Measurements from ENCODE around the gene TMEM98.
A peak's percentile ranks its signal among the peaks of the same experiment; 100 is the strongest.

The TMEM98 gene

DNA sequence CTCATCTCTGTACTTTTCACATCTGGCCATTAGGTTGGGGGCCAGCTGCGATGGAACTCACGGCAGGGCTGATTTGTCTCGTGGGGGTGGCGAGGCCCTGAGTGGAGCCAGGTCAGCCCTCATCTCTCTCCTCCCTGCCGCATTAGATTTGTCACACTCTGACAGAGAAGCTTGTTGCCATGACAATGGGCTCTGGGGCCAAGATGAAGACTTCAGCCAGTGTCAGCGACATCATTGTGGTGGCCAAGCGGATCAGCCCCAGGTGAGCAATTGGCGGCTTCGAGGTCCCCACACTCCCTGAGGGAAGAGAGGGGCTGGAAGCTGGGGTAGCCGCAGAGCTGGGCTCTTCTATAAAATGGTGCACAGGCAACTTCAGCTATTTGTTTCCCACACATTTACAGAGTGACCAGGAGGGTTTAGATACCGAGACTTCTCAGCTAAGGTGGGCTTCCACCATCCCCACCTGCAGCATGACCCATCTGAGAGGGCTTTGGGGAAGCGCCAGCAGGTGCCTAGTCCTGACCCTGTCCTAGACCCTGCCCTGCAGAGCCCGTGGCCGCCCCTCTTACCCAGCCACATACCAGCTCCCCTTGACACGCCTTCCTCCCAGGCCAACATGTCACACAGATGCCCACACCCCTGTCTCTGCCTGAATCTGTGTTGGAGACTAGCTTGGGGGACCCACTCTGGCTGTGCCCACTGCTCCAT is 8.4 kb downstream of the TMEM98 start:
- ATAC-seq (ENCODE audit: insufficient read depth, low read depth) (no peak), DNase-seq (no peak)
- Histone ChIP-seq H3K36me3 (ENCODE audit: insufficient read depth, low read length) (no peaks in the 10 kb centered on the region), H2AFZ (ENCODE audit: low read depth, low read length) (no peak overlapping the region), H3K4me3 (ENCODE audit: low read depth in 1 of 2, low read length in 2 of 2) (no peak overlapping the region), H3K27ac (ENCODE audit: low read length) (no peak overlapping the region), H4K20me1 (ENCODE audit: insufficient read depth, low read length) (no peaks in the 10 kb centered on the region), H3K4me1 (ENCODE audit: insufficient read depth, low read length) (no peaks in the 10 kb centered on the region), H3K9me3 (ENCODE audit: insufficient read depth, low read length, severe bottlenecking) (no peaks in the 10 kb centered on the region), H3K9ac (ENCODE audit: low read depth, low read length) (no peak overlapping the region), H3K4me2 (ENCODE audit: insufficient read depth, low read length) (no peak overlapping the region), H3K27me3 (ENCODE audit: insufficient read depth, low read length, poor library complexity) (peaks cover 7% of the 10 kb centered on the region), H3K79me2 (ENCODE audit: insufficient read depth, low read length) (no peaks in the 10 kb centered on the region)
- TF ChIP-seq, protein P1, sequence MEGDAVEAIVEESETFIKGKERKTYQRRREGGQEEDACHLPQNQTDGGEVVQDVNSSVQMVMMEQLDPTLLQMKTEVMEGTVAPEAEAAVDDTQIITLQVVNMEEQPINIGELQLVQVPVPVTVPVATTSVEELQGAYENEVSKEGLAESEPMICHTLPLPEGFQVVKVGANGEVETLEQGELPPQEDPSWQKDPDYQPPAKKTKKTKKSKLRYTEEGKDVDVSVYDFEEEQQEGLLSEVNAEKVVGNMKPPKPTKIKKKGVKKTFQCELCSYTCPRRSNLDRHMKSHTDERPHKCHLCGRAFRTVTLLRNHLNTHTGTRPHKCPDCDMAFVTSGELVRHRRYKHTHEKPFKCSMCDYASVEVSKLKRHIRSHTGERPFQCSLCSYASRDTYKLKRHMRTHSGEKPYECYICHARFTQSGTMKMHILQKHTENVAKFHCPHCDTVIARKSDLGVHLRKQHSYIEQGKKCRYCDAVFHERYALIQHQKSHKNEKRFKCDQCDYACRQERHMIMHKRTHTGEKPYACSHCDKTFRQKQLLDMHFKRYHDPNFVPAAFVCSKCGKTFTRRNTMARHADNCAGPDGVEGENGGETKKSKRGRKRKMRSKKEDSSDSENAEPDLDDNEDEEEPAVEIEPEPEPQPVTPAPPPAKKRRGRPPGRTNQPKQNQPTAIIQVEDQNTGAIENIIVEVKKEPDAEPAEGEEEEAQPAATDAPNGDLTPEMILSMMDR (IDR thresholded peaks at IDR 0.05; ENCODE audit: borderline replicate concordance, extremely low read depth, low read length, poor library complexity, severe bottlenecking) = no peak
- no peak for TF ChIP-seq EZH2 (IDR thresholded peaks at IDR 0.05; ENCODE audit: borderline replicate concordance, low read depth, low read length, severe bottlenecking)

DNA sequence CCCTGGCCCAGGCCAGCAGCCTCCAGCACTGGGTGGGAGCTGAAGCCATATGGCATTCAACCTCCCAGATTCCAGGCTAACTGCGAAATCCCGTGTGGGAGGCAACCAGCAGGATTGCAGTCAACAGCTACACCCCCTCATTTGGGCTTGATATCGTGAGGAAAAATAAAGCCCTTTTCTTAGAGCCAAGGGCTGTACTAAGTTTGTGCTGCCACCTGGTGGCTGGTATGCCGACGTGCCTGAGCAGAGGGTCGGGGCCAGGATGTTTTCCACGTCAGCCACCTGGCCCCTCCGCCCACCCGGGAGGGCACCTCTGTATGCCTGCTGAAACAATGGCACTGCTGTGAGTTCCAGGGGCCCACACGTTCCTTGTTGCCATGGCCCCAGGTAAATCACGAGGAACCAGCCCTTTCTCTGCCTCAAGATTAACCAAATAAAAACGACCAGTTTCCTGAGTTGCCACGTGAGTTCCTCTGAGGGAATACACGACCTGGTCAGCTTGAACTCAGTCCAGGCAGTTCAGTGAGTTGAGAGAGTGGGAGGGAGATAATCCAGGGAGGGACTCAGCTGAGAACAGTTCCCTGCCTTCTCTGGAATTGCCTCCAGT is 9.0 kb downstream of the TMEM98 start:
- Histone ChIP-seq H3K4me2 (ENCODE audit: insufficient read depth, low read length) (no peak overlapping the region), H3K4me1 (ENCODE audit: insufficient read depth, low read length) (no peaks in the 10 kb centered on the region), H3K9ac (ENCODE audit: low read depth, low read length) (no peak overlapping the region), H3K36me3 (ENCODE audit: insufficient read depth, low read length) (no peaks in the 10 kb centered on the region), H3K9me3 (ENCODE audit: insufficient read depth, low read length, severe bottlenecking) (no peaks in the 10 kb centered on the region), H3K4me3 (ENCODE audit: low read depth in 1 of 2, low read length in 2 of 2) (no peak overlapping the region), H3K27me3 (ENCODE audit: insufficient read depth, low read length, poor library complexity) (peaks cover 7% of the 10 kb centered on the region), H3K79me2 (ENCODE audit: insufficient read depth, low read length) (no peaks in the 10 kb centered on the region), H3K27ac (ENCODE audit: low read length) (no peak overlapping the region), H2AFZ (ENCODE audit: low read depth, low read length) (no peak overlapping the region), H4K20me1 (ENCODE audit: insufficient read depth, low read length) (no peaks in the 10 kb centered on the region)
- peak; percentile 58 for DNase-seq
- TF ChIP-seq, protein P1 (IDR thresholded peaks at IDR 0.05; ENCODE audit: borderline replicate concordance, extremely low read depth, low read length, poor library complexity, severe bottlenecking) = peak; percentile 88
- no peak for TF ChIP-seq EZH2 (IDR thresholded peaks at IDR 0.05; ENCODE audit: borderline replicate concordance, low read depth, low read length, severe bottlenecking)
- peak; percentile 78 for ATAC-seq (ENCODE audit: insufficient read depth, low read depth)

DNA sequence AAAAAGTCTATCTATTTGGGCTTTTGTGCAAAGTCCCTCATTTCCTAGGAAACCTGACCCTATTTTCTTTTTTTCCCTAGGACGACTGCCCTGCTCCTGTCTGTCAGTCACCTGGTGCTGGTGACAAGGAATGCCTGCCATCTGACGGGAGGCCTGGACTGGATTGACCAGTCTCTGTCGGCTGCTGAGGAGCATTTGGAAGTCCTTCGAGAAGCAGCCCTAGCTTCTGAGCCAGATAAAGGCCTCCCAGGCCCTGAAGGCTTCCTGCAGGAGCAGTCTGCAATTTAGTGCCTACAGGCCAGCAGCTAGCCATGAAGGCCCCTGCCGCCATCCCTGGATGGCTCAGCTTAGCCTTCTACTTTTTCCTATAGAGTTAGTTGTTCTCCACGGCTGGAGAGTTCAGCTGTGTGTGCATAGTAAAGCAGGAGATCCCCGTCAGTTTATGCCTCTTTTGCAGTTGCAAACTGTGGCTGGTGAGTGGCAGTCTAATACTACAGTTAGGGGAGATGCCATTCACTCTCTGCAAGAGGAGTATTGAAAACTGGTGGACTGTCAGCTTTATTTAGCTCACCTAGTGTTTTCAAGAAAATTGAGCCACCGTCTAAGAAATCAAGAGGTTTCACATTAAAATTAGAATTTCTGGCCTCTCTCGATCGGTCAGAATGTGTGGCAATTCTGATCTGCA is 12.9 kb downstream of the TMEM98 start:
- TF ChIP-seq, protein P1 (IDR thresholded peaks at IDR 0.05; ENCODE audit: borderline replicate concordance, extremely low read depth, low read length, poor library complexity, severe bottlenecking) = no peak
- TF ChIP-seq EZH2 (IDR thresholded peaks at IDR 0.05; ENCODE audit: borderline replicate concordance, low read depth, low read length, severe bottlenecking) = no peak
- Histone ChIP-seq H3K27ac (ENCODE audit: low read length) (no peak overlapping the region), H3K4me3 (ENCODE audit: low read depth in 1 of 2, low read length in 2 of 2) (no peak overlapping the region)

More for the DNA sequence above, 12.9 kb downstream of the TMEM98 start:
- no peaks in the 10 kb centered on the region for H4K20me1 ChIP-seq (ENCODE audit: insufficient read depth, low read length)
- H3K9ac ChIP-seq (ENCODE audit: low read depth, low read length) = no peak overlapping the region
- no peaks in the 10 kb centered on the region for H3K4me1 ChIP-seq (ENCODE audit: insufficient read depth, low read length)
- H3K9me3 ChIP-seq (ENCODE audit: insufficient read depth, low read length, severe bottlenecking) = no peaks in the 10 kb centered on the region
- no peak overlapping the region for H2AFZ ChIP-seq (ENCODE audit: low read depth, low read length)
- DNase-seq (no peak), ATAC-seq (ENCODE audit: insufficient read depth, low read depth) (no peak)
- H3K27me3 ChIP-seq (ENCODE audit: insufficient read depth, low read length, poor library complexity) = peaks cover 3% of the 10 kb centered on the region
- H3K79me2 ChIP-seq (ENCODE audit: insufficient read depth, low read length) = no peaks in the 10 kb centered on the region
- H3K4me2 ChIP-seq (ENCODE audit: insufficient read depth, low read length) = no peak overlapping the region
- no peaks in the 10 kb centered on the region for H3K36me3 ChIP-seq (ENCODE audit: insufficient read depth, low read length)

Measured in DND-41 (cell line).